Thoracic aorta (tissue), 2 donors: Measurements from ENCODE around the gene IYD. TPM values are rescaled to one million over a fixed set of nuclear protein-coding genes. Genes with fewer than 3 reads are reported as not detected.
"Not testable (repeated sequence)": the region's sequence is repeated elsewhere in the genome, so short reads cannot be mapped to it uniquely, and the experiment has no call there.

Source experiments
- ATAC-seq: fragments of 150-250 bp; one replicate; pipeline ENCODE4 v1.8.0; 2017; ENCODE audit warnings: low read depth; ENCODE audit not compliant: insufficient number of reproducible peaks, low FRiP score
- DNase-seq: peaks from one replicate; pipeline ENCODE4 v3.0.0-alpha.2; 2020; ENCODE audit warnings: low spot score
- H3K27ac ChIP-seq, 2 donors: fragments of 200-600 bp; sonication (generic); 1 replicate in 1 of 2; 2 replicates in 1 of 2; pipeline ENCODE4 v1.5.1; 2016; ENCODE audit warnings: mild to moderate bottlenecking in 2 of 2, moderate library complexity in 2 of 2
- H3K27me3 ChIP-seq: fragments of 200-600 bp; sonication (generic); replicated peaks from 2 replicates; pipeline ENCODE4 v1.6.0; 2016; ENCODE audit warnings: mild to moderate bottlenecking; ENCODE audit not compliant: insufficient read depth
- H3K36me3 ChIP-seq: fragments of 200-600 bp; sonication (generic); one replicate; pipeline ENCODE4 v1.5.1; 2016
- H3K4me1 ChIP-seq, 2 donors: fragments of 200-600 bp; sonication (generic); 1 replicate in 1 of 2; 2 replicates in 1 of 2; pipeline versions ENCODE4 v1.5.1 to v1.6.0; 2016; ENCODE audit warnings: low read depth in 2 of 2, mild to moderate bottlenecking in 1 of 2; ENCODE audit not compliant: control insufficient read depth in 1 of 2
- H3K4me3 ChIP-seq: fragments of 200-600 bp; sonication (generic); 2 replicates; pipeline ENCODE4 v1.5.1; 2016; ENCODE audit warnings: mild to moderate bottlenecking
- H3K9me3 ChIP-seq: fragments of 200-600 bp; sonication (generic); 2 replicates; pipeline ENCODE4 v1.5.1; 2016
- total RNA-seq, 2 donors: library from RNA; depleted of rRNA; stranded (reverse); fragments of >200 nt; gene quantifications; one replicate each; pipeline versions ENCODE4 v1.1.0 to v1.2.3, GENCODE V29; 2016
- TF ChIP-seq, protein P1 (sequence below): fragments of 200-600 bp; sonication (generic); IDR thresholded peaks from one replicate; pipeline ENCODE4 v1.5.1; 2019; ENCODE audit warnings: antibody characterized with exemption

Gene IYD
- total RNA-seq, 2 donors from 2014 or later: 0.27 to 2.3 TPM

GRCh38 chr6:150443621-150444020 is 74.8 kb downstream of the IYD start:
- no peak for ATAC-seq
- no peak overlapping the region for H3K27ac ChIP-seq

GRCh38 chr6:150444308-150444707 is 75.5 kb downstream of the IYD start:
- no peak overlapping the region for H3K27ac ChIP-seq
- DNase-seq (no peak), ATAC-seq (no peak)
- H3K36me3 ChIP-seq: no peaks in the 10 kb centered on the region
- no peaks in the 10 kb centered on the region for H3K4me1 ChIP-seq
- no peaks in the 10 kb centered on the region for H3K9me3 ChIP-seq
- H3K27me3 ChIP-seq: no peaks in the 10 kb centered on the region
- TF ChIP-seq, protein P1, sequence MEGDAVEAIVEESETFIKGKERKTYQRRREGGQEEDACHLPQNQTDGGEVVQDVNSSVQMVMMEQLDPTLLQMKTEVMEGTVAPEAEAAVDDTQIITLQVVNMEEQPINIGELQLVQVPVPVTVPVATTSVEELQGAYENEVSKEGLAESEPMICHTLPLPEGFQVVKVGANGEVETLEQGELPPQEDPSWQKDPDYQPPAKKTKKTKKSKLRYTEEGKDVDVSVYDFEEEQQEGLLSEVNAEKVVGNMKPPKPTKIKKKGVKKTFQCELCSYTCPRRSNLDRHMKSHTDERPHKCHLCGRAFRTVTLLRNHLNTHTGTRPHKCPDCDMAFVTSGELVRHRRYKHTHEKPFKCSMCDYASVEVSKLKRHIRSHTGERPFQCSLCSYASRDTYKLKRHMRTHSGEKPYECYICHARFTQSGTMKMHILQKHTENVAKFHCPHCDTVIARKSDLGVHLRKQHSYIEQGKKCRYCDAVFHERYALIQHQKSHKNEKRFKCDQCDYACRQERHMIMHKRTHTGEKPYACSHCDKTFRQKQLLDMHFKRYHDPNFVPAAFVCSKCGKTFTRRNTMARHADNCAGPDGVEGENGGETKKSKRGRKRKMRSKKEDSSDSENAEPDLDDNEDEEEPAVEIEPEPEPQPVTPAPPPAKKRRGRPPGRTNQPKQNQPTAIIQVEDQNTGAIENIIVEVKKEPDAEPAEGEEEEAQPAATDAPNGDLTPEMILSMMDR: no peak
- H3K4me3 ChIP-seq: no peak overlapping the region

More at GRCh38 chr6:150443621-150444020, 74.8 kb downstream of the IYD start:
- H3K4me3 ChIP-seq: no peak overlapping the region
- TF ChIP-seq, protein P1: no peak
- H3K27me3 ChIP-seq: no peaks in the 10 kb centered on the region
- no peaks in the 10 kb centered on the region for H3K36me3 ChIP-seq
- no peak for DNase-seq
- no peaks in the 10 kb centered on the region for H3K4me1 ChIP-seq
- no peaks in the 10 kb centered on the region for H3K9me3 ChIP-seq

DNA sequence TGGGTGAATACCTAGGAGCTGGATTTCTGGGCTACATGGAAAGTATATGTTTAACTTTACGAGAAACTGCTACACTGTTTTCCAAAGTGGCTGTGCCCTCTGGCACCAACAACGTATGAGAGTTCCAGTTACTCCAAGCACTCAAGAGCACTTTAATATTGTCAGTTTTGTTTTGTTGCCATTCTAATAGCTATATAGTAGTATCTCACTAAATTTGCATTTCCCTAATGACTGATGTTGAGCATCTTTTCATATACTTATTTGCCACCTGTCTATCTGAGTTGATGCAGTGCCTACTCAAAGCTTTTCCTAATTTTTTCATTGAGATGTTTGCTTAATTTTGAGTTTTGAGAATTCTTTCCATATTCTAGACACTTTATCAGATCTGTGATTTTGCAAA is 76.7 kb downstream of the IYD start:
- Histone ChIP-seq H3K4me1 (no peaks in the 10 kb centered on the region), H3K27ac (no peak overlapping the region), H3K4me3 (no peak overlapping the region), H3K27me3 (no peaks in the 10 kb centered on the region), H3K36me3 (no peaks in the 10 kb centered on the region), H3K9me3 (no peaks in the 10 kb centered on the region)
- ATAC-seq (no peak), DNase-seq (no peak)
- TF ChIP-seq, protein P1: no peak

DNA sequence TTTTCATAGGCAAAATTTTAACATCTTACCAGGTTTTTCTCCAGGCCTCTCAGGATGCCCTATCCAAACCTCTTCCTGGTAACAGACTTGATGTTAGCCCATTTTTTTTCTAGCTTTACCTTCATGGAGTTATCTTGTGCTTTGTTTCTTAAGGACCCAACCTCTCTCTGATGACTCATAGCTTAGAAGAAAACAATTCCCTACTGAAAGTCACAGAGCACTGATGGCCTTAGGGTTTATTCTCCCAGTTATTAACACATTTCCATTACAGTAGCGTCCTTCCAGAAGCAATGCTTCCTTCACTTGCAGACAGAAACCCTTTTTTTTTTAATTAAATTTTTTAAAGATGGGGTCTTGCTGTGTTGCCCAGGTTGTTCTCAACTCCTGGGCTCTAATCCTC is 79.4 kb downstream of the IYD start:
- no peak overlapping the region for H3K4me3 ChIP-seq
- no peaks in the 10 kb centered on the region for H3K9me3 ChIP-seq
- H3K27me3 ChIP-seq: no peaks in the 10 kb centered on the region
- H3K4me1 ChIP-seq: no peaks in the 10 kb centered on the region
- no peak overlapping the region for H3K27ac ChIP-seq
- H3K36me3 ChIP-seq: no peaks in the 10 kb centered on the region
- ATAC-seq (no peak), DNase-seq (no peak)
- TF ChIP-seq, protein P1: no peak

DNA sequence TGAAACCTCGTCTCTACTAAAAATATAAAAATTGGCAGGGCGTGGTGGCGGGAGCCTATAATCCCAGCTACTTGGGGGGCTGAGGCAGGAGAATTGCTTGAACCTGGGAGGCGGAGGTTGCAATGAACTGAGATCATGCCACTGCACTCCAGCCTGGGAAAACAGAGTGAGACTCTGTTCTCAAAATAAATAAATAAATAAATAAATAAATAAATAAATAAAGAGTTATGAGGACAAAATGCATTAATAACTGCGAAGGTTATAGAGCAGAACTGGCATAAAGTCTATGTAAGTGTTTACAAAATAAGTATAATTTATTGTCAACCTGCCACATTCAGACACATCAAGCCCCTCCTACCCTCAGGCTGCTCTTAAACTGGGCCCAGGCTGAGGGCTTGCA is 80.2 kb downstream of the IYD start:
- not testable (repeated sequence) for H3K36me3 ChIP-seq, H3K4me1 ChIP-seq, H3K27ac ChIP-seq, H3K27me3 ChIP-seq, H3K4me3 ChIP-seq, H3K9me3 ChIP-seq, DNase-seq, ATAC-seq

DNA sequence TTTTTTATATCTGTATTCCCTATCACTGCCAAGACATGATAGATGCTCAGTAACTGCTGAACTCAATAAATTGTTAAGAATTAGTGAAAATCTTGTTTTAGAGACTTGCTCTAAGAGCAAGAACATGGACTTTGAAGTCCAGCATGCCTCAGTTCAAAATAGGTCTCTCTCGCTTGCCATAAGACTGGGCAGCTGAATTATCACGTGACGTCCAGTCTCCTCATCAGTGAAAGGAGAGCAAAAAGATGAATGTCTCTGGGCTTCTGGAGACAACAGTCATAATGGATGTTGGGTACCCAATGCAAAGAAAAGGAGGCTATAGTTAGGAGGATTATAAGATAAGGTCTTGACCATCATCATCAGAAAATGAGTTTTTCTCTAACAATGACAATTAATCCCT is 82.1 kb downstream of the IYD start:
- Histone ChIP-seq H3K4me1 (no peaks in the 10 kb centered on the region), H3K27ac (no peak overlapping the region), H3K36me3 (no peaks in the 10 kb centered on the region), H3K4me3 (no peak overlapping the region), H3K9me3 (no peaks in the 10 kb centered on the region), H3K27me3 (no peaks in the 10 kb centered on the region)
- TF ChIP-seq, protein P1: no peak
- ATAC-seq (no peak), DNase-seq (no peak)
